ENCODE results near the gene KCNIP3.

Gene KCNIP3

DNA sequence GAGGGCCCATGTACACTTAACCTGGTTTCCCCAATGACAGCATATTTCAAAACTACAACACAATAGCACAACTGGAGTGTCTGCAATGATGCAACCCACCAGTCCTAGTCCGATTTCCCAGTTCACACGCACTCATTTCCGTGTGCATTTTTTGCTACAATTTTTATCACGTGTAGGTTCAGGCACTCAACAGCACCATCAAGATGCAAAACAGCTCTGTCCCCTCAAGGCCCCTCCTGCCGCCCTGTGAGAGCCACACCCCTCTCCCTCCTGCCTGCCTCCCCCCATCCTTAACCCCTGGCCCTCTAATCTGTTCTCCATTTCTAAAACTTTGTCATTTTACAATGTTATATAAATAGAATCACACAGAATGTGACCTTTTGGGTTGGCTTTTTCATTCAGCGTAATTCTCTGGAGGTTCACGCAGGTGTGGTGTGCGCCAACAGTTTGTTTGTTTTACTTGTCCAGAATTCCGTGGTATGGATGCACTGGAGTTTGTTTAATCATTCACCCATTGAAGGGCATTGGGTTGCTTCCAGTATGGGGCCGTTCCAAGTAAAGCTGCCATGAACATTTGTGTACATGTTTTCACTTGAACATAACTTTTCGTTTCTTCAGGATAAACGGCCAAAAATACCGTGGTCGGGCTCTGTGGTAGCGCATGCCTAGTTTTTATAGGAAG is 8.4 kb downstream of the KCNIP3 start:
- Histone ChIP-seq H3K9ac (ENCODE audit: low read depth, low read length, poor library complexity) (no peak overlapping the region), H3K23ac (ENCODE audit: low read depth, low read length, poor library complexity) (no peak overlapping the region), H3K79me1 (ENCODE audit: low read depth, low read length) (no peaks in the 10 kb centered on the region), H3K27me3 (ENCODE audit: control insufficient read depth in 3 of 3, insufficient read depth in 3 of 3, low read depth in 1 of 3, low read length in 3 of 3) (peaks cover 0 to 10% (median 0%) of the 10 kb centered on the region in 3 experiments), H3K4me1 (ENCODE audit: control insufficient read depth in 2 of 2, insufficient read depth in 1 of 2, low read depth in 1 of 2, low read length in 2 of 2) (peaks cover 0 to 8% of the 10 kb centered on the region in 2 donors), H3K4ac (ENCODE audit: low read length) (no peak overlapping the region), H3K14ac (ENCODE audit: low read length) (no peak overlapping the region), H2BK12ac (ENCODE audit: low read length) (no peak overlapping the region), H3K9me3 (replicated peaks in 1 of 2; ENCODE audit: control insufficient read depth in 2 of 2, insufficient read depth in 1 of 2, low read depth in 1 of 2, low read length in 2 of 2) (no peaks in the 10 kb centered on the region), H2BK120ac (ENCODE audit: low read depth, low read length) (no peak overlapping the region), H4K8ac (ENCODE audit: low read depth, low read length) (no peak overlapping the region), H2AFZ (ENCODE audit: low read length) (no peak overlapping the region), H2AK5ac (ENCODE audit: low read depth, low read length) (no peak overlapping the region), H3K18ac (ENCODE audit: low read length) (no peak overlapping the region), H3K36me3 (replicated peaks in 1 of 2; ENCODE audit: control insufficient read depth in 2 of 2, insufficient read depth in 2 of 2, low read length in 2 of 2) (no peaks in the 10 kb centered on the region), H4K91ac (ENCODE audit: low read depth, low read length, poor library complexity) (no peak overlapping the region), H3K27ac (replicated peaks; ENCODE audit: low read length) (no peak overlapping the region), H3K4me3 (ENCODE audit: low read length in 2 of 2) (no peak overlapping the region), H3K4me2 (ENCODE audit: insufficient read depth, low read length, poor library complexity, severe bottlenecking) (no peak overlapping the region), H2BK5ac (ENCODE audit: low read length) (no peak overlapping the region), H2BK15ac (ENCODE audit: low read length) (no peak overlapping the region)
- no peak for DNase-seq (ENCODE audit: low spot score)
- WGBS, 2 donors (ENCODE audit: extremely low coverage in 2 of 2, insufficient read length in 2 of 2, insufficient replicate concordance in 1 of 2) = no CpG with 5 or more reads among the region's 15 CpGs

DNA sequence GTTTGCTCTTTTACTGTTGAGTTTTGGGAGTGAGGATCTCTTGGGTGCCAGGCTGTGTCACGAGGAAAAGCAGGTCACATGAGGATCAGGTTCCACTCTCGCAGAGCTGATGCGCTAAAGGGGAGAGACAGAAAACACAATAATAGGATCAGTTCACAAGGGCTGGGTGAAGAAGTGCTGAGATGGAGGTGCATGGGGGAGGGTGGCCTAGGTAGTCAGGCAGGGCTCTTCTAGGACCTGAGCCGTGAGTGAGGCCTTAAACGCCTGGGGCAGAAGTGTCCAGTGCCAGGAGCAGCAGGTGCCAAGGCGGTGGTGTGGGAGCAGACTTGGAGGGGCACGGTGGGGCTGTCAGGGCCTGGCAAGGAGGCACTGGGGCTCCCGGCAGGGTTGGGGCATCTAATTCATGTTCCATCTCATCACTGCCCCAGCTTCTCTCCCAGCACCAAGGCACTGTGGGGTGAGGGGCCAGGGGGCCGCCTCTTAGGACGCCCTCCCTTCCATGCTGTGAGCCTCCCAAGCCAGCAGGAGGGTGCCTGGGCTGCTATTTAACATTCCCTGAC is 9.3 kb downstream of the KCNIP3 start:
- Histone ChIP-seq H3K36me3 (replicated peaks in 1 of 2; ENCODE audit: control insufficient read depth in 2 of 2, insufficient read depth in 2 of 2, low read length in 2 of 2) (no peaks in the 10 kb centered on the region), H2BK120ac (ENCODE audit: low read depth, low read length) (no peak overlapping the region), H3K27ac (replicated peaks; ENCODE audit: low read length) (no peak overlapping the region), H3K4me1 (ENCODE audit: control insufficient read depth in 2 of 2, insufficient read depth in 1 of 2, low read depth in 1 of 2, low read length in 2 of 2) (peaks cover 0 to 10% of the 10 kb centered on the region in 2 donors), H3K4me3 (ENCODE audit: low read length in 2 of 2) (no peak overlapping the region), H4K8ac (ENCODE audit: low read depth, low read length) (no peak overlapping the region), H3K4me2 (ENCODE audit: insufficient read depth, low read length, poor library complexity, severe bottlenecking) (no peak overlapping the region), H3K23ac (ENCODE audit: low read depth, low read length, poor library complexity) (no peak overlapping the region), H2BK15ac (ENCODE audit: low read length) (peak overlapping the region; percentile 6), H3K9ac (ENCODE audit: low read depth, low read length, poor library complexity) (no peak overlapping the region), H4K91ac (ENCODE audit: low read depth, low read length, poor library complexity) (no peak overlapping the region), H3K14ac (ENCODE audit: low read length) (no peak overlapping the region), H2BK5ac (ENCODE audit: low read length) (peak overlapping the region; percentile 20), H3K9me3 (replicated peaks in 1 of 2; ENCODE audit: control insufficient read depth in 2 of 2, insufficient read depth in 1 of 2, low read depth in 1 of 2, low read length in 2 of 2) (no peaks in the 10 kb centered on the region), H3K79me1 (ENCODE audit: low read depth, low read length) (no peaks in the 10 kb centered on the region), H3K27me3 (ENCODE audit: control insufficient read depth in 3 of 3, insufficient read depth in 3 of 3, low read depth in 1 of 3, low read length in 3 of 3) (peaks cover 0 to 12% (median 0%) of the 10 kb centered on the region in 3 experiments), H3K4ac (ENCODE audit: low read length) (no peak overlapping the region), H2AK5ac (ENCODE audit: low read depth, low read length) (peak overlapping the region; percentile 73), H2AFZ (ENCODE audit: low read length) (no peak overlapping the region), H2BK12ac (ENCODE audit: low read length) (peak overlapping the region; percentile 7), H3K18ac (ENCODE audit: low read length) (no peak overlapping the region)
- DNase-seq (ENCODE audit: low spot score) = no peak
- WGBS, 2 donors (ENCODE audit: extremely low coverage in 2 of 2, insufficient read length in 2 of 2, insufficient replicate concordance in 1 of 2) = no CpG with 5 or more reads among the region's 10 CpGs

DNA sequence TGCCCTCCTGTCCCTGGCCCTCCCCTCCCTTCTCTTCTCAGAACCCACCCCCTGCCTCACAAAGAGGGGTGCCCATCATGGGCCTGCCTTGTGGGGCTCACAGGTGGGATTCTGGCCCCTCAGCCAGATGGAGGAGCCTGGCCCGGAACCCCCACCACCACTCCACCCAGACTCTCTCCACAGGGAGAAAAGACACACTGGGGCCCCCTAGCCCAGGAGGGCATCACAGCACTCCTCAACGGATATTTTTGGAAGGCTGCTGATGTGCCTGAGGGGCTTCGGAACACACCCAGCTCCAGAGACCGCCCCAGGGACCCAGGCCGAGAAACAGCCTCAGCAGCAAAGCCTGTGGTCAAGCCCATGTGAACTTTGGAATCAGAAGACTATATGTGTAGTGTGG is 9.9 kb downstream of the KCNIP3 start:
- Histone ChIP-seq H2BK12ac (ENCODE audit: low read length) (no peak overlapping the region), H3K4ac (ENCODE audit: low read length) (no peak overlapping the region), H3K14ac (ENCODE audit: low read length) (no peak overlapping the region), H3K18ac (ENCODE audit: low read length) (peak overlapping the region; percentile 42), H3K9ac (ENCODE audit: low read depth, low read length, poor library complexity) (no peak overlapping the region), H3K79me1 (ENCODE audit: low read depth, low read length) (no peaks in the 10 kb centered on the region), H3K23ac (ENCODE audit: low read depth, low read length, poor library complexity) (no peak overlapping the region), H3K36me3 (replicated peaks in 1 of 2; ENCODE audit: control insufficient read depth in 2 of 2, insufficient read depth in 2 of 2, low read length in 2 of 2) (no peaks in the 10 kb centered on the region), H2AK5ac (ENCODE audit: low read depth, low read length) (peak overlapping the region; percentile 73), H3K27me3 (ENCODE audit: control insufficient read depth in 3 of 3, insufficient read depth in 3 of 3, low read depth in 1 of 3, low read length in 3 of 3) (peaks cover 0 to 12% (median 0%) of the 10 kb centered on the region in 3 experiments), H3K4me1 (ENCODE audit: control insufficient read depth in 2 of 2, insufficient read depth in 1 of 2, low read depth in 1 of 2, low read length in 2 of 2) (peaks cover 0 to 10% of the 10 kb centered on the region in 2 donors), H2AFZ (ENCODE audit: low read length) (peak overlapping the region; percentile 38), H3K4me3 (ENCODE audit: low read length in 2 of 2) (no peak overlapping the region), H3K27ac (replicated peaks; ENCODE audit: low read length) (no peak overlapping the region), H2BK15ac (ENCODE audit: low read length) (peak overlapping the region; percentile 6), H4K8ac (ENCODE audit: low read depth, low read length) (no peak overlapping the region), H3K9me3 (replicated peaks in 1 of 2; ENCODE audit: control insufficient read depth in 2 of 2, insufficient read depth in 1 of 2, low read depth in 1 of 2, low read length in 2 of 2) (no peaks in the 10 kb centered on the region), H4K91ac (ENCODE audit: low read depth, low read length, poor library complexity) (no peak overlapping the region), H2BK5ac (ENCODE audit: low read length) (peak overlapping the region; percentile 20), H3K4me2 (ENCODE audit: insufficient read depth, low read length, poor library complexity, severe bottlenecking) (no peak overlapping the region), H2BK120ac (ENCODE audit: low read depth, low read length) (no peak overlapping the region)
- WGBS, 2 donors (ENCODE audit: extremely low coverage in 2 of 2, insufficient read length in 2 of 2, insufficient replicate concordance in 1 of 2) = no CpG with 5 or more reads among the region's 5 CpGs
- DNase-seq (ENCODE audit: low spot score) = no peak

DNA sequence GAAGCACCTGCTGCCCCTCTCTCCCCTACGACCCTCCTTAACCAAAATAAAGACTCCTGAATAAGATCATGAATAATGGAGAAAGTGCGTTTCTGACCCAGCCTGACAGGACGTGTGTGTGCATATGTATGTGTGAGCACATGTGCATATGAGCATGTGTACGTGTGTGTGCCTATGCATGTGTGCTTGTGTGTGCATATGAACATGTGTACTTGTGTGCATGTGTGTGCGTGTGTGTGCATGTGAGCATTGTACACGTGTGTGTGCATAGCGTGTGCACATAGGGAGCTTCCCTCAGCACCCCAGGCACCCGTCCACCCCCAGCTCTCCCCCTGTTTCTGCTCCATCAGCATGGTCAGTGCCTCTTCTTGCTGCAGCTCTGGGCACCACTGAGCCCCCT is 10.7 kb downstream of the KCNIP3 start:
- Histone ChIP-seq H2BK12ac (ENCODE audit: low read length) (no peak overlapping the region), H3K27ac (replicated peaks; ENCODE audit: low read length) (no peak overlapping the region), H3K14ac (ENCODE audit: low read length) (no peak overlapping the region), H2AFZ (ENCODE audit: low read length) (no peak overlapping the region), H3K4me3 (ENCODE audit: low read length in 2 of 2) (peak overlapping the region in 1 of 2 donors; percentile 49), H3K36me3 (replicated peaks in 1 of 2; ENCODE audit: control insufficient read depth in 2 of 2, insufficient read depth in 2 of 2, low read length in 2 of 2) (no peaks in the 10 kb centered on the region), H3K18ac (ENCODE audit: low read length) (peak overlapping the region; percentile 44), H4K91ac (ENCODE audit: low read depth, low read length, poor library complexity) (no peak overlapping the region), H2AK5ac (ENCODE audit: low read depth, low read length) (peak overlapping the region; percentile 32), H2BK15ac (ENCODE audit: low read length) (no peak overlapping the region), H3K23ac (ENCODE audit: low read depth, low read length, poor library complexity) (no peak overlapping the region), H3K27me3 (ENCODE audit: control insufficient read depth in 3 of 3, insufficient read depth in 3 of 3, low read depth in 1 of 3, low read length in 3 of 3) (peaks cover 0 to 12% (median 0%) of the 10 kb centered on the region in 3 experiments), H2BK120ac (ENCODE audit: low read depth, low read length) (no peak overlapping the region), H3K4ac (ENCODE audit: low read length) (no peak overlapping the region), H3K9me3 (replicated peaks in 1 of 2; ENCODE audit: control insufficient read depth in 2 of 2, insufficient read depth in 1 of 2, low read depth in 1 of 2, low read length in 2 of 2) (no peaks in the 10 kb centered on the region), H3K9ac (ENCODE audit: low read depth, low read length, poor library complexity) (no peak overlapping the region), H4K8ac (ENCODE audit: low read depth, low read length) (no peak overlapping the region), H3K4me2 (ENCODE audit: insufficient read depth, low read length, poor library complexity, severe bottlenecking) (no peak overlapping the region), H3K4me1 (ENCODE audit: control insufficient read depth in 2 of 2, insufficient read depth in 1 of 2, low read depth in 1 of 2, low read length in 2 of 2) (peaks cover 0 to 8% of the 10 kb centered on the region in 2 donors), H2BK5ac (ENCODE audit: low read length) (no peak overlapping the region), H3K79me1 (ENCODE audit: low read depth, low read length) (no peaks in the 10 kb centered on the region)
- DNase-seq (ENCODE audit: low spot score) = no peak
- WGBS, 2 donors (ENCODE audit: extremely low coverage in 2 of 2, insufficient read length in 2 of 2, insufficient replicate concordance in 1 of 2) = no CpG with 5 or more reads among the region's 8 CpGs

All from neuronal stem cell (in vitro differentiated cells).